K562 (cell line): ENCODE data around the gene SLC38A1. TPM values are rescaled to one million over a fixed set of nuclear protein-coding genes. Genes with fewer than 3 reads are reported as not detected.

ENCODE experiments used
- DEAF1 ChIP-seq: fragments of 450-650 bp; formaldehyde crosslinking; IDR thresholded peaks from 2 replicates; pipeline ENCODE4 v1.4.0; 2020; ENCODE audit warnings: mild to moderate bottlenecking, moderate library complexity
- ETS2 ChIP-seq: IDR thresholded peaks from 2 replicates; pipeline ENCODE4 v1.6.1; 2016; ENCODE audit warnings: borderline replicate concordance, missing genetic modification characterization, mild to moderate bottlenecking, moderate library complexity, missing compliant biosample characterization; ENCODE audit not compliant: poor library complexity, severe bottlenecking
- EWSR1 ChIP-seq: fragments of 450-650 bp; IDR thresholded peaks from 2 replicates; pipeline ENCODE4 v1.6.1; 2018; ENCODE audit warnings: borderline replicate concordance, mild to moderate bottlenecking, low read depth, moderate library complexity; ENCODE audit not compliant: partially characterized antibody
- FOXK2 ChIP-seq, 2 experiments: fragments of 450-650 bp; IDR thresholded peaks in 1 of 2; conservative IDR thresholded peaks in 1 of 2; 2 replicates each; pipeline ENCODE4 v1.6.1; 2016; ENCODE audit warnings: low read depth in 2 of 2, mild to moderate bottlenecking in 1 of 2
- FOXP4 ChIP-seq: sonication (generic); formaldehyde crosslinking; IDR thresholded peaks from 2 replicates; pipeline ENCODE4 v1.8.0; 2022; ENCODE audit warnings: mild to moderate bottlenecking, missing genetic modification reagents, borderline replicate concordance
- LCOR ChIP-seq: sonication (generic); formaldehyde crosslinking; IDR thresholded peaks from 2 replicates; pipeline ENCODE4 v1.8.0; 2022; ENCODE audit warnings: mild to moderate bottlenecking, missing genetic modification reagents
- RBM34 ChIP-seq: fragments of 200-400 bp; formaldehyde crosslinking; IDR thresholded peaks from 2 replicates; pipeline ENCODE4 v1.6.1; 2018; ENCODE audit warnings: low read length, borderline replicate concordance; ENCODE audit not compliant: insufficient read depth
- SREBF2 ChIP-seq: sonication (generic); formaldehyde crosslinking; IDR thresholded peaks from 2 replicates; pipeline ENCODE4 v1.4.0; 2020; ENCODE audit warnings: mild to moderate bottlenecking, missing genetic modification reagents
- TARDBP ChIP-seq: fragments of 450-650 bp; IDR thresholded peaks from 2 replicates; pipeline ENCODE4 v1.6.1; 2016
- THAP7 ChIP-seq: fragments of 250-450 bp; sonication (Bioruptor Pico); IDR thresholded peaks from 2 replicates; pipeline ENCODE4 v1.5.0; 2021
- ZBTB43 ChIP-seq: sonication (generic); formaldehyde crosslinking; IDR thresholded peaks from 2 replicates; pipeline ENCODE4 v1.8.0; 2023; ENCODE audit warnings: mild to moderate bottlenecking, missing genetic modification reagents
- ZNF197 ChIP-seq: fragments of 200-800 bp; sonication (Bioruptor generic); IDR thresholded peaks from 2 replicates; pipeline ENCODE4 v1.6.1; 2016; ENCODE audit warnings: low read depth, missing genetic modification characterization, missing compliant biosample characterization
- ZNF277 ChIP-seq: fragments of 250-450 bp; sonication (Bioruptor Pico); IDR thresholded peaks from 2 replicates; pipeline ENCODE4 v1.8.0; 2022; ENCODE audit warnings: inconsistent platforms, mild to moderate bottlenecking, moderate library complexity, borderline replicate concordance
- ZNF398 ChIP-seq: fragments of 250-450 bp; sonication (Bioruptor Pico); IDR thresholded peaks from 2 replicates; pipeline ENCODE4 v1.8.0; 2021; ENCODE audit warnings: moderate library complexity, mild to moderate bottlenecking, inconsistent platforms
- ZNF512 ChIP-seq: IDR thresholded peaks from 2 replicates; pipeline ENCODE4 v1.6.1; 2016; ENCODE audit warnings: missing genetic modification characterization, missing compliant biosample characterization
- ZNF551 ChIP-seq: fragments of 250-450 bp; sonication (Bioruptor Pico); IDR thresholded peaks from 2 replicates; pipeline ENCODE4 v1.5.0; 2021; ENCODE audit warnings: mild to moderate bottlenecking, moderate library complexity
- ZNF696 ChIP-seq: fragments of 250-450 bp; sonication (Bioruptor Pico); conservative IDR thresholded peaks from 2 replicates; pipeline ENCODE4 v1.4.0; 2020; ENCODE audit warnings: mild to moderate bottlenecking, moderate library complexity
- polyA plus RNA-seq, 8 experiments: library from polyadenylated mRNA; depleted of rRNA in 4 of 8; stranded (reverse) in 5 of 8; unstranded in 3 of 8; fragments of >200 nt; fragmentation: Nextera tagmentation in 2 of 8; fragmentation: Illumina TruSeq in 1 of 8; extraction: Ambion mirVana in 2 of 8; extraction: Trizol in 1 of 8; gene quantifications; 2 replicates each; pipeline versions ENCODE4 v1.2.1 to v1.2.3, GENCODE V29; 2011 to 2014; ENCODE audit warnings: inconsistent platforms in 1 of 8, missing spikeins in 1 of 8
- total RNA-seq, 7 experiments: library from RNA; depleted of rRNA in 6 of 7; stranded (reverse); fragments of >200 nt in 6 of 7; fragmentation: Illumina TruSeq in 2 of 7; extraction: Trizol in 2 of 7; gene quantifications; 2 replicates each; pipeline versions ENCODE4 v1.2.1 to v1.2.3, GENCODE V29; 2011 to 2021; ENCODE audit warnings: low replicate concordance in 1 of 7

SLC38A1 gene
- total and polyA plus RNA-seq, 9 of the 15 experiments (the other 6 are each of a cell fraction or from before 2014, with no cell fraction given), result 51.9 to 112 (median 75.0) TPM

- TF ChIP-seq ZNF512 (no peak), FOXK2 (conservative IDR thresholded peaks at IDR 0.05 in 1 of 2, IDR thresholded peaks at IDR 0.05 in 1 of 2; ENCODE audit: low read depth in 2 of 2) (no peak), THAP7 (CRISPR knock-in tag) (no peak), EWSR1 (no peak), LCOR (CRISPR knock-in tag) (no peak), TARDBP (no peak), SREBF2 (no peak), ETS2 (tag) (no peak), ZNF277 (no peak), FOXP4 (no peak), ZNF398 (CRISPR knock-in tag) (no peak), RBM34 (no peak), ZNF197 (CRISPR knock-in tag) (no peak), ZNF696 (no peak), ZBTB43 (CRISPR knock-in tag) (no peak), ZNF551 (CRISPR knock-in tag) (no peak), DEAF1 (CRISPR knock-in tag) (no peak)
These were observed 2.5 kb downstream of the SLC38A1 start (continued) for GRCh38 chr12:46266382-46266791.
